HG03097 (cell line): Measurements from ENCODE around the gene SPATS2L.

Experiments used
- ATAC-seq: cut with Tn5 transposase; IDR thresholded peaks from one replicate; pipeline ENCODE4 v1.9.1; 2021; ENCODE audit not compliant: unreplicated experiment, low FRiP score

The SPATS2L gene, protein sequence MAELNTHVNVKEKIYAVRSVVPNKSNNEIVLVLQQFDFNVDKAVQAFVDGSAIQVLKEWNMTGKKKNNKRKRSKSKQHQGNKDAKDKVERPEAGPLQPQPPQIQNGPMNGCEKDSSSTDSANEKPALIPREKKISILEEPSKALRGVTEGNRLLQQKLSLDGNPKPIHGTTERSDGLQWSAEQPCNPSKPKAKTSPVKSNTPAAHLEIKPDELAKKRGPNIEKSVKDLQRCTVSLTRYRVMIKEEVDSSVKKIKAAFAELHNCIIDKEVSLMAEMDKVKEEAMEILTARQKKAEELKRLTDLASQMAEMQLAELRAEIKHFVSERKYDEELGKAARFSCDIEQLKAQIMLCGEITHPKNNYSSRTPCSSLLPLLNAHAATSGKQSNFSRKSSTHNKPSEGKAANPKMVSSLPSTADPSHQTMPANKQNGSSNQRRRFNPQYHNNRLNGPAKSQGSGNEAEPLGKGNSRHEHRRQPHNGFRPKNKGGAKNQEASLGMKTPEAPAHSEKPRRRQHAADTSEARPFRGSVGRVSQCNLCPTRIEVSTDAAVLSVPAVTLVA

DNA sequence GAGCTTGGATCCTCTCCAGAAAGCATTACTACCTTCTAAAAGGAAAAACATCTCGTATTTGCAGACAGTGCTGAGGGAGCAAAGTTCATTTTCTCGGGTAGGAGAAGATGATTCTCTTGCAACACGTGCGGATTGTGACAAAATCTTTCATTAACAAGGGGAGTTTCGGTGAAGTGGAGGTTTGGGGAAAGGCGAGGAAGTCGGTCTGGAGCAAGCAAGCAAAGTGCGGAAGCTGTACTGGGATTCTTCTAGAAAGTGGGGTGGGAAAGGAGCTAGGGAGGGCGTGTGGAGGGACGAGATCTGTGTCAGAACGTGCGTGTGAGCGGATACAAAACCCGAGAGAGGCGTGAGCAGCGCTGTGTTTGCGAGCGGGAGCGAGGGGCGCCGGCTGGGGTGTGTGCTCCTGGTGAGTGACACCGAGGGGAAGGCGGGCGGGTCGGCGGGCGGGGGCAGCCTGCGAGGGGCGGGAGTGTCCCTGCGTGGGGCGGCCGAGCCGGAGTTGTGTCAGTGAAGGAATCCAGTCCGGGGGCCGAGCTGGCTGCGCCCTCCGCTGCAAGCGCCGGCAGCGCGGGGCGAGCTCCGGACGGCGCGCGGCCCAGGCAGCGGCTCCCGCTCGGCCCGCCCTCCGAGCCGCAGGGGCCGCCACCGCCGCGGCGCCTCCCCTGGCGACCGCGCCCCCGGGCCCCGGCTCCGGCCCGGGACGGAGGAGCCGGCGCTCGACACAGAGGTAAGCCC, at the start of gene SPATS2L:
Gene SPATS2L, plus strand, starts transcription at position 498 of the 735 bp plus-strand sequence. CDS start 82,552 bp downstream, outside the sequence.
- ATAC-seq = peak; percentile 52

DNA sequence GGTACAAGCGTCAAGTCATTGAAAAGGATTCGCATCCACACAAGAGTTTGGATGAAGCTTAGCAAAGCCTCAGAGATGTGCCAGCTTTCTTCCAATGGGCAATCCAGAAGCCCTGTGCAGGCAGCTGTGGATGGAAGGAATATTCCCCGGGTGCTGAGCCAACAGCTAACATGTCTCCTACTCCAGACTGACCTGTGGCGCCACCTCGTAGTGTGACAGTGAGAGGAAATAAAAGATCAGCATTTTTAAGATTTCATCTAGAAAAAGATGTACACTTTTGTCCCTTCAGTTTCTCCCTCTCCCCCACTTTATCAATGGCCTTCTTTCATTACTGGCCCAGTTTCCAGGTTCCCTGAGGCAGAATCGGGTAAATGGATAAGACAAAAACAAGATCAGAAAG, 48.9 kb upstream of the SPATS2L start:
- no peak for ATAC-seq

DNA sequence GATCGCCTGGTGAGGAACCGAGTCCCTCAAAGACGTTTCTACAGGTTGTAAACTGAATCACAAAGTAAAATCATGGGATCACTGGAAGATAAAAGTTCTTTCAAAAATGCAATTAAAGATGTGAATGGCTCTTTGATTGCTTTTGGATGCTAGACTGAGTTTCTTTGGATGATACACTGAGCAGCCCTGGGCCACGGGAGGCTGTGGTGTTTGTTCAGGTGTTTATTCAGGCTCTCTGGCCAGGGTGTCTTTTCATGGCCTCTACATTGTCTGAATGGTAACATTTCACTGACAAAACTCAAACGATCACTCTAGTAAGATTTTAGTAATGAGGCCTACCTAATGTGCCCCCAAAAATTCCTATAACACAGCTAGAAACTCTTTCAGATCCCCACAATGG, 48.4 kb upstream of the SPATS2L start:
- no peak for ATAC-seq

DNA sequence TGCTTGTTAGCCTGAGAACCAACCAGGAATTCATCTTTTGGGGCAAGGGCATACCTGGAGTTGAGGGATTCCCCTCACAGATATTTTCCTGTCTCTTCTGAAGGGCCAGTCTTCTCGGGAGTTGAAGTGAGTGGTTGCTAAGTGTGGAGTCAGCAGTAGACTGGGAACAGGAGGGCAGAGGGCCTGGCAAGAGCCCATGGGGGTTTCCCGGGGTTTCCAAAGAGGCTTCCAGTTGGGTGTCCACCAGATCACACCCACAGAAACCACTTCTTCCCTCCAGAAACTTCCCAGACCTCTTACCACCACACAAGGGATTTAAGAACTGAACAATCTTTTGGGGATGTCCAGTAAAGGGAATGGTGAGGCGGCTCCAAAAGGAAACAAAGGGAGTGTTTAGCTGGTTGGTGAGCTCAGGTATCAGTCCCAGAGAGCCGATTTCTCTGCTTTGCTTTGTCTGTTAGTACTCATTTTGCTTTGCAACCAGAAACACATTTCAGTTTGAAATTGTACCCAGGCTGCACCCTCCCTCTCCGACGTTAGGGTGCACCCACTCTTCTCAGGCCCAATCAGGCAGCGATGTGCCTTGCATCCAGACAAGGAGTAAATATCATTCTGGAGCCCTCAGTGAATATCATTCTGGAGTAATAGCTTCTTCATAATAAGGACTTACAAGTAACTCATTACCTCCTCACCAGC, 47.5 kb upstream of the SPATS2L start:
- no peak for ATAC-seq

DNA sequence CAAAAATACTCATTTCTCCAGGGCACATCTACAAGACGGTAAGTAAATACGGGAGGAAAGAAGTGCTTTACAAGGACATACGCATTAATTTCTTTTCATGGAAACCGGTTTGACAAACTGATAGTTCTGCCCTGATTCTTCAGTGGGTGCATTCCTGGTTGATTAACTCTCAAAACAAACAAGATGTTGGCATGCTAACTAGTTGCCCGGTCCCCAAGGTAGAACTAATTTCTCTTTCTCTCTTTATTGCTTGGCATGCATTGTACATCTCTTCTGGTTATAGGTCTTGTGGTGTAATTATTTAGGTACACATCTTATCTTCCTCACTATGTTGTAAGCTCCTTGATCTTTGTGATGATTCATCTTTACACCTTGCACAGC, 46.9 kb upstream of the SPATS2L start:
- ATAC-seq = no peak

DNA sequence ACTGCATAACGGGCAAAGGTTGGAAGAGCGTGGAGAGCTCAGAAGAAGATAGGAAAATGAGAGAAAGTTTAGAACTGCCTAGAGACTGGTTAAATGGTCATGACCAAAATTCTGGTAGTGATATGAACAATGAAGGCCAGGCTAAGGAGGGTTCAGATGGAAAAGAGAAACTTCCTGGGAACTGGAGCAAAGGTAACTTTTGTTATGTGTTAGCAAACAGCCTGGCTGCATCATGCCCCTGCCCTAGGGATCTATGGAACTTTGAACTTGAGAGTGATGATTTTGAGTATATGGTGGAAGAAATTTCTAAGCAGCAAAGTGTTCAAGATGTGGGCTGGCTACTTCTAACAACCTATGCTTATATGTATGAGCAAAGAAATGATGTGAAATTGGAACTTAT, 44.4 kb upstream of the SPATS2L start:
- ATAC-seq = no peak

DNA sequence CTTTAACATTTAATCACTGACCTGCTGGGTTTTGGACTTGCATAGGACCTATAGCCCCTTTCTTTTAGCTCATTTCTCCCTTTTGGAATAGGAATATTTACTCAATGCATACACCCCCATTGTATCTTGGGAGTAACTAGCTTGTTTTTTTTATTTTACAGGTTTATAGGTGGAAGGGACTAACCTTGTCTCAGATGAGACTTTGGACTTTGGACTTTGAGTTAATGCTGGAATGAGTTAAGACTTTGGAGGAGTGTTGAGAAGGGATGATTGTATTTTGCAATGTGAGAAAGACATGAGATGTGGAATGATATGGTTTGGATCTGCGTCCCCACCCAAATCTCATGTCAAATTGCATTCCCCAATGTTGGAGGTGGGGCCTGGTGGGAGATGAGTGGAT, 43.2 kb upstream of the SPATS2L start:
- ATAC-seq = no peak

DNA sequence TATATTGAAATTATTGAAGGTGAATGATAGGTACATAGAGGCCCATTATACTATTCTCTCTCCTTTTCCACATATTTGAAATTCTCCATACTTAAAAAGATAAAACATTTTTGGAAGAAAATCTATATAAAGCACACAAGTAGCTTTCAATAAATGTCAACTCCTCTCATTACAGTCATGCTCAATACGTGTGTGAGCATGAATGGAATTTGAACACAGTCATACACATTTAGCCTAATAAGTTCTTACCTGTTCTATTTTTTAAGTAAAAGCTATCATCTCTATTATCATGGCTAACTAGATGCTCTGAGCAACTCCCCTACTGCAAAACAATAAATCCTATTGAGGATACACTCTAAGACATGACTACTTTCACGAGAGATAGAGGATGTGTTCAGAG, 41.9 kb upstream of the SPATS2L start:
- ATAC-seq = no peak

DNA sequence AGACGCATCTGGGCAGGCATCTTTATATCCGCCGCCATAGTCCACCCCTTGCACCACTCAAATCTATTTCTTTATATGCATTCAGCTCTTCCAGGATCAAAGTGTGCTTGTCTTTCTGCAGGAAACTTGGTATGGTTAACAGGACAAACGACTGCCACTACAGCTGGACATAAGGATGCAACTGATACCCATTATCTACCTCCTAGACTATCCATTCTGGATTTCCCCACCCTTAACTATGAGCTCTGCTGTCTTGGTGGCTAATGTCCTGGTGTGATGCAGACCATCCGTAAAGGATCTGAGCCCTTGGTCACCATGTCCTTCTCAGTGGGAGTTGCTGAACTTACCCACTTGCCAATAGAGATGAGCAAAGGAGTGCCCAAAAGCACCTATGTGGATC, 40.1 kb upstream of the SPATS2L start:
- no peak for ATAC-seq

DNA sequence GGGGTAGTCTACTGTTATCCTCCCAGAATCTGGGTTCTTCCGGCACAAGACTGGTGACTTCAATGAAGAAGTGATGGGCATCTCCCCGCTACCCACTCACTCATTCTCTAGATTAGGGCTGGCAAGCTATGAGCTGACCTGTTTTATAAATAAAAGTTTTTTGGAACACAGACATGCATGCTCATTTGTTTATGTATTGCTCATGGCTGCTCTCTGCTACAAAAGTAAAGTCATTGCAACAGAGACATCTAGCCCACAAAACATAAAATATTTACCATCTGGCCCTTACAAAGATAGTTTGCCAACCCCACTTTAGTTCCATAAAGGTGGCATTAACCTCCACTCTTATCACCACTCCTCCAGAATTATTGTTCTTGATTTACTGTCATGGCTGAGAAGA, 39.1 kb upstream of the SPATS2L start:
- no peak for ATAC-seq

DNA sequence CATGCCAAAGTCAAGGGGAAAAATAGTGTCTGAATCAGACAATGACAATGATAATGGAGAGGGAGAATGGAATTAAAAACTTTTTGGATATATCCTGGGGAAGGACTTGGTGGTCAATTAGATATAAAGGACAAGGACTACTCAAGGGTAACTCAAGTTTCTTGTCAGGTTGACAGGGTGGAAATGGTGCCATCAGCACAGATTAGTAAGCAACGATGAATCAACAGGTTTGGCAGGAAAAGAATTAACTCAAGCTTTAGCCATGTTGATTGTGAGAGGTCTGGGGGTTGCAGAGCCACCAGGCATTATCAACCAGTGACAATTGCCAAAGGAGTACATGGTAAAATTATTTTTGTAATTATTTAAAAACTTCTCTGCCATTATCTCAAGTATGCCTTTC, 35.8 kb upstream of the SPATS2L start:
- ATAC-seq = no peak

DNA sequence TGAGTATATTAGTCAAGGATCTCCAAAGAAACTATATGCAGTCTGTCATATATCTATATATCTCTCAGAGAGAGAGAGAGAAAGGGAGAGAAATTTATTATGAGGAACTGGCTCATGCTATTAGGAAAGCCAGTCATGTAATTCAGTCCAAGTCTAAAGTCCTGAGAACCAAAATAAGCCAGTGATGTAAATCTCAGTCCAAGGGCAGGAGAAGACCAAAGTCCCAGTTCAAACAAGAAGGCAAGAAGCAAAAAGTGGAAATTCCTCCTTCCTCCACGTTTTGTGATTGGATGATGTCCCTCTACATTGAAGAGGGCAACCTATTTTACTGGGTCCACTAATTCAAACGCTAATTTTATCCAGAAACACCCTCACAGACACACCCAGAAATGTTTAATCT, 34.2 kb upstream of the SPATS2L start:
- no peak for ATAC-seq

DNA sequence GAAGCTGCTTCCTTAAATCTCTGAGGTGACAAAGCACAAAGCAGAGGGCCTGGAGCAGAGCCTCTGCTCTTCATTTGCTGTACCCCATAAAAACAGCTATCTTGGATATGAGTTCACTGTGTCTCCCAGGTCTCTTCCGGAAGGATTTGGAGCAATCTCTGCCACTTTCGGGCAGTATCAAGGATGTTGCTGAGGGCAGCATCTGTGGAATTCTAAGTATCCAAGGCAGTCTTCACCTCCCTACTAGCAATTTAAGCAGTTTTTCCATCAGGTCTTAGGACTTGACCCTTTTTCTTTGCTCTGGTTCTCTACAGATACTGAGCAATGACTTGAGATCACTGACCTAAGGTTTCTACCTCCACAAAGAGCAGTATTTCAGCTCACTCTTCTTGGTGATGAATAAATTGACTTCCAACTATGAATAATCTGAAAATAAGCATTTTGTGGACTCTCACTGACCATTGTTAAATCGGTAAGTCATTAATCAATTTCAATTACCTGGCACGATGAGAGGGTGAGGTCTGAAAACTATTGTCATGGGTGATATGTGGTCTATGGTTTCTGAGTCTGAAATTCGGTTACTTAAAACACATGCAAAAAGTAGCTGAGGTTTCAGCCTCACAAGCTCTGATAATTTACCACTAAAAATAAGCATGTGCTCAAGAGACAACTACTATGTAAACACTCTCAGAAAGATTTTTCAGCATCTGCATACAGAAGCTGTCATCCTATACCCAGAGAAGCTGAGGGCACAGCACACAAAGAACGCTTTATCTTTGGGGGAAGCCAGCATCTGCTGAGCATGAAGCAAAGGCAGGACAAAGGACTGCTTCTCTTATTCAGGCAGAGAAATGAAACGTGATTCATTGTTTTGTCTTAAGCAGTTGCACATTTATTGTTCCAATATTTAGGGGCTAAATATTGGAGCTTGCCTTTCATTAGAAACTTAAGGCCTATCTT, 32.1 kb upstream of the SPATS2L start:
- no peak for ATAC-seq

DNA sequence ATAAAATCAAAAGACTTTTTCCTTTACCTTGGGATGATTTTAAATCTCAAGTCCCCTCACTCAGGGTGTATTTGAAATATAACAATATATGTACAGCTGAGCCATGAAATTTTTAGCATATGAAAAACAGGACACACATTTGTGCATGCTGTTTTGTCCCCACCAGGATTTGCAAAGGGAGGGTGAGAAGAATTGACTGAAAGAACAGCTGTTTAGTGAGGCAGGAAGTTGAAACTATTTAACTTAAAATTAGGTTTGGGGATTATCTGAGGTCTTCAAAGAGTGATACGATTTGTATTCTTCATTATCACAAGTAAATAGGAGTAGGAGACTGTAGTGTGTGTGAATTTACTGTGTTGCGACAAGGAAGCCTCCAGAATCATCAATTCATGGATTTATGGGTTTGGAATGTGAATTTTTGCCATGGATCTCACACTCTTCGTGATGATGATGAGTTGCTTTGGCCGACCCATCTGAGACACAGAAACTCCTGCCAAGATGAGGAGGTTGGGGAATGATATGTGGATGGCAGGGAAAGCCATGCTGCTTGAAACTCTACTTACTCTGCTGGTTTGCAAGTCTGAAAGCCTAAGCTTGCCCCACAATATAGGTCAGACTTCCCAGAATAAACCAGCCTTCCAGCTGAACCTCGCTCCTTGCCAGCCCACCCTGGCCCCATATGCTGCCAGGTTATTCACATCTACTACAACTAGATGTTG, 31.0 kb upstream of the SPATS2L start:
- no peak for ATAC-seq

DNA sequence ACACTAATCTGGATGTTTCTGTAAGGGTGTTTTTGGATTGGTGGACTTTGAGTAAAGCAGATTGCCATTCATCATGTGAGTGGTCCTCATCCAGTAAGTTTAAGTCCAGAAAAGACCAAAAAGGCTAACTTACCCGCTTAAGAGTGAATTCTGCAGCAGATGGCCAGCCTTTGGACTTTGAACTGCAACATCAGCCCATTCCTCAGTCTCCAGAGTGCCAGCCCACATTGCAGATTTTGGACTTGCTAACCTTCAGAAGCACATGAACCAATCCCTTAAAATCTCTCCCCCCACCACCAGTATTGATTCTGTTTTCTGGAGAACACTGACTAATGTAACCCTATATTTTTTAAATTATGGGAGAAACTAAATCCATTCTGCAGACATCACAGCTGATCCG, 30.0 kb upstream of the SPATS2L start:
- no peak for ATAC-seq

DNA sequence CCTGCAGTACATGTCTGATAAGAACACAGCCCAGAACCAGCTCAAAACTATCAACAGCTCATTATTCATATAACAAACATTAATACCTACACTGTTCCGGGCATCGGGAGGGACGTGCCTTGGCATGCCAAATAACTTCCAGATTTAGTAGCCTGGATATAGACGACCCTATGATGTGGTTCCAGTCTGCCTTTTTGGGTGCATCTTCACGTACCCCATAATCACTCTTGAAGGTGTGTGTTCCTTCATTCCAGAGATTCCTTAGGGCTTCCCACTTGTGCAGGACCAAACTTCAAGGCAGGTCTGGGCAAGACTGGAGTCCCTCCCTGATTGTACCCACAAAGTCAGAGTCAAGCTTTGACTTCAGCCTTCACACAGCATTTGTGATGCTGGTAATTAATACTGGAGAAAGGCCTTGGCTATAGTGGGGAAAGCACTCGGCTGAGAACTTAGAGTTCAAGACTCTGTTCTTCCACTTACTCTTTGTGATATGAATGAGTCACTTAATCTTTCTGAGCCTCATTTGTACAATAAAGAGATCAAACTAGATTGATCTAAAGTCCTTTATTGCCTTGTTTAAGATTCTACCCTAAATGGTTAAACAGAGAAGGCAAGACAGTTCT, 27.7 kb upstream of the SPATS2L start:
- ATAC-seq = no peak

DNA sequence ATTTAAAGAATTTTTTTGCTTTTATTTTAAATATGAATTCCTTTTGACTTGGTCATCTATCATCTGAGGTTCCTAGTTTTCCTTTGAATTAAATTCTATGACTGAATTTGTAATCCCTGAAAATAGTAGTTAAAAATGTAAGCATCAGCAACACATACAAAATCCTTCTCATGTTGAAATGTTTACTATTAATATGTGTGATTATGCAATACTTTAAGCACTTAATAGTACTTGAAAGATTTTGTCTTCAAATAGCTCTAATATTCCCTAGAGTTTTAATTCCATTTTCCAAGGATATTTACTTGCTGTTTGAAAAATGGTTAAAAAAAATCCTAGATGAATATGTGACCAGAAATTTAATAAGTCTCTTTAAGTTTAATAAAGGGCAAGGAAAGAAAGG, 26.6 kb upstream of the SPATS2L start:
- ATAC-seq = no peak

DNA sequence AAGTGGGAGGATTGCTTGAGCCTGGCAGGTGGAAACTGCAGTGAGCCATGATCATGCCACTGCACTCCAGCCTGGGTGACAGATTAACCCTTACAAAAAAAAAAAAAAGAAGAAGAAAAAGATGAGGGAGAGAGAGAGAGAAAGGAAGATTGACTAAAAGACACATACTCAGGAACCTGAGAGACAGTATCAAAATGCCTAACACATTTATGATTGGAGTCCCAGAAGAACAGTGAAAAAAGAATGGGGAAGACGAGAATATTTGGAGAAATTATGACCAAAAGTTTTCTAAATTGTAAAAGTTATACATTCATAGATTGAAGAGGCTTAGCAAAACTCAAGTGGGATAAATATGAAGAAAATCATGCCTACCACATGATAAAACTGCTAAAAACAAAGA, 19.9 kb upstream of the SPATS2L start:
- ATAC-seq = no peak
